GM18858 (cell line): Measurements from ENCODE around the gene RIMBP2.

Experiments used
- ATAC-seq: cut with Tn5 transposase; IDR thresholded peaks from one replicate; pipeline ENCODE4 v1.9.1; 2021; ENCODE audit not compliant: unreplicated experiment

Gene RIMBP2

DNA sequence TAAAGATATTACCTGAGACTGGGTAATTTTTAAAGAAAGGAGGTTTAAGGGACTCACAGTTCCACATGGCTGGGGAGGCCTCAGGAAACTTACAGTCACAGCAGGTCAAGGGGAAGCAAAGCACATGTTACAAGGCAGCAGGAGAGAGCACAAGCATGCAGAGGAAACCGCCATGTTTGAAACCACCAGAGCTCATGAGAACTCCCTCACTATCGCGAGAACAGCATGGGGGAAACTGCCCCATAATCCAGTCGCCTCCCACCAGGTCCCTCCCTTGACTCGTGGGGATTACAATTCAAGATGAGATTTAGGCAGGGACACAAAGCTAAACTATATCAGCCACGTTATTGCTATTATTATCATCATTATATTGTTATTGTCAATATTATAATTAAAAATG is 138.7 kb downstream of the RIMBP2 start:
- no peak for ATAC-seq

DNA sequence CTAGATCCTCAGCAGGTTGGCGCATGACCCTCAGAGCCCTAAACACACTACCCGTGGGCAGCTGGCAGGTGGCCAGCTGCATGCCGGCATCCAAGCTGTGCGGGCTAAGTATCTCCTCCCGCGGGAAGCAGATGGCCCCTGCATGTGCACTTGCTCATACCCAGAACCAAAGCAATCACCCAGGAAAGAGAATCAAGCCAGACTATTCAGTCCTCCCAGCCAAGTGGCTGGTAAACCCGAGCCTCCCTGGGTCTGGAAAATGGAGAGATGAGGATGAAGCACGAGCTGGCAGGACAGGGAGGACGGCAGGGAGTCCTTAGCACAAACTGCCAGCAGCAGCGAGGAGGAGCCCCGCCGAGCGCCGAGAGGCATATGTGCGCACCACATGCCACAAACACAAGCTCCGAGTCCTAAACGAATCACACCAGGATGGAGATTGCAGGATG is 139.7 kb downstream of the RIMBP2 start:
- no peak for ATAC-seq

DNA sequence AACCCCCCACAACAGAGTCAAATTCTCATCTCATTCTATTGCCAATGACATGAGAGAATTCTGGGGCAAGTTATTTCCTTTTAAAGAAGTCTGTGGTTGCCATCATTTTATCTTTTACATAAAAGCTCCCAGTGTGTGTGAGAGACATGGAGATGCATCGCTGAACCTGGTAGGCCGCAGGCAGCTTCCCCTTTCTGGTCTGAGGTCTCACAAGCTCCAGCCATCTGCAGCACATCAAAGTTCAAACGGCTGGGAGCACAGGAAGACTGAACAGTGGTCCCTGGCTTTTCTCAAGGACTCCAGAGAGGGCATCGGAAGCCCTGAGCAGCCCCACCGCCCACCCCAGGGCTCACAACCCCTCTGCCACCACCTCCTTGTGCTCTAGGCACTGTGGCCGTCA is 141.7 kb downstream of the RIMBP2 start:
- ATAC-seq: no peak

DNA sequence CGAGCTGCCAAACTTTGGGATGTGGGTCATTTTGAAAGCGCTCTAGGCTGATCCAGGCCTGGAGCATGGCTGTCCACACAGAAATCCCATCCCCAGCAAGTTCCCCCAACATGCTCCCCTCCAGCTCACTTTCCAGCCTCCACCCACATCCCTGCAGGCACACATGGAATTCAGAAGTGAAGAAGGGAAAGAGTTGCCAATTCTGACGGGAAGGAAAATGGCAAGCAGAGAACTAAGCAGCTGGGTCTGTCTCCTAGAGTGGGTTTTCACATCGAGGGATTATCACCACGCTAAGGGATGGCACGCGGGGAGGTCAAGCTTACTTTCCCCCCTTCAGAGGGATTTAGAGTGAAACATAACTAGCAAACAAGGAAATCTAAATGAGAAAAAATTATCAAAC is 142.3 kb downstream of the RIMBP2 start:
- no peak for ATAC-seq

DNA sequence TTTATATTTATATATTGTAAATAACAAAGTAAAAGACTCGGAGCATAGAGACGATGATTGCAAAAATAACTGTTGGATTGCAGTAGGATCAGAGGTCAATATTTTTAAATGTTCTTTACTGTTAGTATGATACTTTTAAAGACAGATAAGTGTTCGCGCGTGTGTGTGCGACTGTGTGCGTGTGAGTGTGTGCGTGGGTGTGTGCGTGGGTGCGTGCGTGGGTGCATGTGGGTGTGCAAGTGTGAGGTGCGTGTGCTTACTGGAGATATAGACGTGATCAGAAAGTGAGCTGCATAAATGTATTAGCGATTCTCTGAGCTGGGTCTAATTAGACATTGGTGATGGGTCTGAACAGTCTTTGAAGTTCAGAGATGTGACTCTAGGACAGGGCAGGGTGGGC is 142.9 kb downstream of the RIMBP2 start:
- no peak for ATAC-seq

DNA sequence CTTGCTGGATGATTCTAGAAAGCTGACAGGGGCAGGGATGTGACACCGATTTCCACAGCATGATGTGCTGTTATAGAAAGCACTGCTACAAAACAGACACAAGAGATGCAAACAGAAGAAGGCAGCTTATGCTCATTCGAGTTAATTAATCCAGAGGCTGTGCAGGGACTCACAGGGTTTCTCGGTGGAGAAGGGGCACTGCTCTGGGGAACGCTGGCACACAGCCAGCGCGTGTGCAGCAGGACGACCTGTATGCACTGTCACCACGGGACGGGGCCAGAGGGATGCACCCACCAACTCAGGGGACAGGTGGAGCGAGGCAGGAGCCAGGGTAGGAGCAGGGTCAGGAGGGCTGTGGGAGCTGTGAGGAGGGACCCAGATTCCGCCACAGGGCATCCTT is 143.5 kb downstream of the RIMBP2 start:
- ATAC-seq: no peak

DNA sequence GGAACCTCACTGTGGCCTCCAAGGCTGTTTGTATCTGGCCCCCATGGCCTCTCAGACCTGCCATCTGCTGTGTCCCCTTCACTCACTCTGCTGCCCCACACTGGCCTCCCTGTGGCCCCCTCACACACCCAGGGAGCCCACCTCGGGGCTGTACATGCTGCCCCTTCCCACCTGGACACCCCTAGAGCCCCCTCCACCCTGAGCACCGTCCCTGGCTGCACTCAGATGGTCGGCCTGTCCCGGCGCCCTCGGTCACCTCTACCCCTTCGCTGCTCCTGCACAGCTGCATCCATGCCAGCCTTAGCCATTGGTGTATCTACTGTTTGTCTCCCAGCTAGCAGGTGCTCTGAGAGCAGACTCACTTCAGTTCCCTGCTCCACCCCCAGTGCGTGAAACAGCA is 144.4 kb downstream of the RIMBP2 start:
- ATAC-seq: no peak

DNA sequence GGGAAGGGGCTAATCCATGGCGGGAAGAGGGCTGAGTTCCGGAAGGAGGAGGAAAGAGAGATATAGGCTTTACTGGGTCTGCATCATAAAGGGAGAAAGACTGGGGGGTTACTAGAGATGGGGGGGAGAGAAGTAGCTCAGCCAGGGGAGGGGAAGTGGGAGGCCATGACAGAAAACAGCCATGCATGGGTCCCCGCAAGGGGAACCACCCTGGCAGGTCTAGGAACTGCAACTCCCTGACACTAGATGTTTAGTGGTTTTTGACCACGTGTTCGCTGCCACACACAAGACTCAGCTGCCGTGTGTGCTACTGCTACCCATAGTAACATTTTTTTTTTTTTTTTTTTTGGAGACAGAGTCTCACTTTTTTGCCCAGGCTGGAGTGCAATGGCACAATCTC is 145.0 kb downstream of the RIMBP2 start:
- no peak for ATAC-seq

DNA sequence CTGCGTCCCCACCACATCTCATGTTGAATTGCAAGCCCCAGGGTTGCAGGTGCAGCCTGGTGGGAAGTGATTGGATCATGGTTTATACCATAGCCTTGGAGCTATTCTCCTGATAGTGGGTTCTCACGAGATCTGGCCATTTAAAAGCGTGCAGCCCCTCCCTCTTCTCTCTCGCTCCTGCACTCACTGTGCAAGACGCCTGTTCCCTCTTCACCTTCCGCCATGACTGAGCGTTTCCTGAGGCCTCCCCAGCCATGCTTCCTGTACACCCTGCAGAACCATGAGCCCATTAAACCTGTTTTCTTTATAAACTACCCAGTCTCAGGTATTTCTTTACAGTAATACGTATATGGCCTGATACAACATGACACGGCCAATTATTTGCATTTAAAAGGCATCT is 146.6 kb downstream of the RIMBP2 start:
- ATAC-seq: no peak

DNA sequence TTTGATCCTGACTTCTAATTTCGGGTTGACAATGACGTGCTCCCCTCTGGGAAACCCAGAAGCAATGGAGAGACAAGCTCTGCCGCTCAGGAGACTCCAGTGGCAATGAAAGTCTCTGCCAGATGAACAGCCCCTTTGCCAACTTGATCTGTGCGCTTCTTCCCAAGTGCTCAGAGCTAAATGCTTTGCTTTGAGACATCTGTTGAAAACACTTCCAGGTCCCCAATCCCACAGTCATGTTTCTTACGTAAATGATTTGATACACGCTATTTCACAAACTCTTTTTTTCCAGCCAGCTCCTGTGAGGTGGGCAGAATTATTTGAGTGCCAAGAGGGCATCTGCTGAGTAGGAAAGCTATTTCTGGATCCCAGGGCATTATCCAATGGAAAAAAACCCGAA is 147.6 kb downstream of the RIMBP2 start:
- no peak for ATAC-seq

DNA sequence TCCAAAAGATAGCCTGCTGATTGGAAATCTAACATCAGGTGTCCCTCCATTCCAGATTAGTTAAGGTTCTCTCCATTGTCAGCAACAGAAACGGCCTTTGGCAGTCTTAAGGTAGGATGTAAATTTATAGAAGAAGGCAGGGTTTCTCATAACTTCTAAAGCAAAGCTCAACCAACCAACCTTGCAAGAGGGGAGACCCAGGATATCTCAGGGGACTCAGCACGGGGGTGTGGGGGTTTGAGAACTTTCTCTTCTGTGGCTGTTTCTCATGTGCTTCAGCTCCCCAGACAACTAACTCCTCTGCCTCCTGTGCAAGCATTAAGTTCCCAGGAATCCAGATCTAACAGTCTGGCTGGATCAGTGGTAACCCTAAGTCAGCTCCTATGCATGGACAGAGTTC is 148.1 kb downstream of the RIMBP2 start:
- ATAC-seq: no peak

DNA sequence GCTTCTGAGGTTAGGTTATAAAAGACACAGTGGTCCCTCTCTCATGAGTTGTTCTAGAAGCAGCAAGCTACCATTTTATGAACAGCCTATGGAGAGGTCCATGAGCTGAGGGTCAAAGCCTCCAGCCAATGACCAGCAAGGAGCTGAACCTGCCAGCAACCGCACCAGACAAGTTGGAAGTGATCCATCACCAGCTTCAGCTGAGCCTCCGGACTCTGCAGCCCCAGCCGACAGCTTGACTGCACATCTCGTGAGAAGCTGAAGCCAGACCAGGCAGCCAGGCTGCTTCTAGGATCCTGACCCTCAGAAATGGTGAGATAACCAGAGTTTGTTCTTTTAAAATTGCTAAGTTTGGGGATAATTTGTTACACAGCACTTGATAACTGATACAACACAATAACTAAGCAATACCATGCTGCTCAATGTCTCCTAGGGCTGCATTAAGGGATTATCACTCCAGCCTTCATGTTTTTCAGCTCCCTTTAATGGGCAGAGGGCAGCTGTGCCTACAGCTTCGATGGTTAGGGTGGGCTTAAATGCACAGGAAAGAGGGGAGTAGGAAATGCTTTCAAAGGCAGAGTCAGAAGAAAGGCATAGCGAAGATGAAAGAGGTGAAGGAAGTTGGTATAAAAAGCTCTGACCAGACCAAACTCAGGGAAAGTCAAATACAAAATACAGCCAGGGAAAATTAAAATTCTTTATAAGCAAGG is 149.5 kb downstream of the RIMBP2 start:
- ATAC-seq: no peak

DNA sequence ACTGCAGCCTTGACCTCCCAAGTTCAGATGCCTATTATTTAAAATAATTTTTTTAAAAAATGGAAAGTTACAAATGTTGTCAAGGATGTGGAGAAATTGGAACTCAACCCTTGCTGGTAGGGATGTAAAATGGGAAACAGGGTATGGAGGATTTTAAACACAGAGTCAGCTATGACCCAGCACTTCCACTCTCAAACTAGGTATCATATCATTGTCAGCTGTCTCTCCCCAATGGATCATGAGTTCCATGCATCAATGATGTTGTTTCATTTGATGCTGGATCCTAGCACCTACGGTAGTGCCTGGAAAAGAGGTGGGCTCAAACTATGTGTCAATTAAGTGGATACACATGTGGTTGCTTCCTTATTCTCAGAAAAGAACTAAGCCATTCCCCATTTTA is 150.9 kb downstream of the RIMBP2 start:
- no peak for ATAC-seq

DNA sequence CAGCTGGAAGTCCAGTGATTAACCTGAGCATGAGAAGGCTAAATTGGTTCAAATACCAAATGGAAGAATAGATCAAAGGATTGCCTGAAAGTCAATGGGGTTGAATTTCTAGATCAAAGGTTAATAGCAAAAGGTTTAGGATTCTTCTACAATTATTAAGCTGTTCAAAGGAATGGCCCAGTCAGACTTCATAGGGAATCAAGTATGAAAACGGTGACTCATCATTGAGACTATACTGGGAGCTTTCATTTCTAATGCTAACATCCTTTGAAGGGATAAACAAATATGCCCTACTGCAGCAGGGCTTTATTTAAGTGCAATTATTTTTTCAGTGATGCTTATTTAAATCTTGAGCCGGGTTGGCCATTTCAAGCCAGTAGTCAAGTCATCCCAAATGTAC is 152.8 kb downstream of the RIMBP2 start:
- no peak for ATAC-seq

DNA sequence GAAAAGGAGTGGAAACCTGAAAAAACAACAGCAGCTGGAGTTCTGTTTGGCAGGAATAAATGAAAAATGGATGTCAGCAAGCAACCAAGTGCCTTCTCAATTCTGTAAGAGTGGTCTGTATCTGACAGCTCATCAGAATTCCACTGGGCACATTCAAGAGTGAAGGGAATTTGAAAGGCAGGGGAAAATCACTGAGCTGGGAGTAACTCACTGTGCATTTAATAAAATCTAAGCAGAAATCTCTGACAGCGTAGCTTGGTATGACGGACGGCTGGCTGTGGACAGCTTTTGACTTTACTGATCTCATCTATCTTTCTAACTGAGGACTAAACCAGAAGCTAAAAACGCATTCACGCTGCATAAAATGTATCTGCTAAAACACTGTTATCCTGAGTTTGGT is 153.4 kb downstream of the RIMBP2 start:
- ATAC-seq: no peak

DNA sequence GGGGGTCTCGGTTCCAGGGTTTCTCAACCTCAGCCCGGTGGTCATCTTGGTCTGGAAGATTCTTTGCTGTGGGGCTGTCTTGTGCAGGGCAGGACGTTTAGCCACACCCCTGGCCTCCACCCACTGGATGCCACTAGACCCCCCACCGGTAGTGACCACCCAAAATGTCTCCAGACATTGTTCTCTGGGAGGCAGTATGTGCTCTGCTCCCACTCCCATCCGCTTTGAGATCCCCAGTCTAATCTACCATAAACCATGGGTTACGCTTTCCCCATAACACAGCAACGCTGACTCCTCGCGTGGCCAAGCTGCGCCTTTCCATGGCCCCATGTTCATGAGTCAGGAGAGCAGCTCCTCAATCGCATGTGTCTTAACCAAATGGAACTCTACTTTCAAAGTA is 155.8 kb downstream of the RIMBP2 start:
- no peak for ATAC-seq

DNA sequence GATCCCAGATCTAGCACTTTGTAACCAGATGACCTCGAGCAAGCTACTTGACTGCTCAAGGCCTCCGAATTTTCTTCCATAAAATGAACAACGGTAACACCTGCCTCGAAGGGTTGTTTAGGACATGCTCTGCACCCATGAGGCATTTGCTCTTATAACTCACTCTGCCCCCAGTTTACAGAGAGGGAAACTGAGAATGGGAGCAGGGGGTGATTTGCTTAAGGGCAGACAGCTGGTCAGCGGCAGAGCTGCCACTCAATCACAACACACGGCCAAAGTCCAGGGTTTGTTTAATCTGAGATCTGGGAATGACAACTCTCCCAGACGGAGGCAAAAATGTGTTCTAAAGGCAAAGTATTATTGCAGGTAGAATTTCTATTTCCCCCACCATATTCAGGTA is 156.3 kb downstream of the RIMBP2 start:
- ATAC-seq: no peak

DNA sequence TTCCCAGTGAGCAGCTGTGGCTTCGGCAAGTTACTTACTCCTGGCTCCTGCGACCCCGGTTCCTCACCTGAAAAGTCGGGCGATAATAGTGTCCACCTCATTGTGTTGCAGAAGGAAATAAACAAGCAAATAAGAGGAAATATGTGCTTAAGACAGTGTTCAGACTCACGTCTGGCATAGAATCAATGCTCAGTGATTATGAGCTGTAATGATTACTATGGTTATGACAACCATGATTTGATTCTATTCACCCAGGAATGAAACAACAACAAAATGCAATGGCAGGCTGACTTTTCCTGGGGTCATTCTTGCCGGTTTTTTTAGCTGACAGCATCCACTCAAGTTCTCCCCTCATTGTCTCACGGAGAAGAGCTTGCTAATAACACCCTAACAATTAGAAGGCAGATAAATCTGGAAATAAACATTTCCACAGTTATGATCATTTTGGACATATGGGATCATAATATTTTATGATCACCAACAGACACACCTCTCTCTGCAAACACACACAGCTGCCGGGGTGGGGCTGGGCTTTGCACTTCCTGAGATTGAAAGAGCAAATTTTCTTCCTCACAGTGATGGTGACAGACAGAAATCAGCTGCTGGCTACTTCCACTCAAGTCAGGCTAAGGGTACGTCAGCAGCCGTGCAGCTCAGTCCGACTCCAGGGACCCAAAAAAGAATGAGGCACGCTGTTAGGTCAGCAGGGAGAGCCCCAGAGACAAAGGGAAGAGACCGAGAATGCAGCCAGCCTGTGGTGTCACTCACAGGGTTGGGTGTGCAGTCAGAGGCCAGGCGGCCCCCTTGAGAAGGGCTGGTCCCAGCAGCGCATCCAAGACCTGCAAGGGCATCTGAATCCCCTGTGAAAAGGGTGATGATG is 158.0 kb downstream of the RIMBP2 start:
- no peak for ATAC-seq

DNA sequence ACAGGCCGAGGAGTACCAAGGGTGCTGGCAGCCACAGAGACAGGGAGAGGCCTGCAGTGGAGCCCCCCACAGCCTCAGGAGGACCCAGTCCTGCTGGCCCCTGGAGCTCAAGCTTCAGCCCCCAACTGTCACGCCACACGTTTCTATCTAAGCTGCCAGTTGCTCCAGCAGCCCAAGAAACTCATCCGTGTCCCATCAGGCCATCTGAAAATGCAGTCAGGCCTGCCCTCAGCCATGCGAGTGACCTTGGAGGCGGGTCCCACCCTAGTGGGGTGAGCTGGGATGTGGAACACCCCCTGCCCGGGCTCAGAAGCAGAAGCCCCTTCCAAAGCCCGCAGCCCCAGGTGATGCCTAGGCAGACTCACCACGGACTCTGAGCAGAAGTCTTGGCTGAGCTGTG is 158.9 kb downstream of the RIMBP2 start:
- no peak for ATAC-seq

DNA sequence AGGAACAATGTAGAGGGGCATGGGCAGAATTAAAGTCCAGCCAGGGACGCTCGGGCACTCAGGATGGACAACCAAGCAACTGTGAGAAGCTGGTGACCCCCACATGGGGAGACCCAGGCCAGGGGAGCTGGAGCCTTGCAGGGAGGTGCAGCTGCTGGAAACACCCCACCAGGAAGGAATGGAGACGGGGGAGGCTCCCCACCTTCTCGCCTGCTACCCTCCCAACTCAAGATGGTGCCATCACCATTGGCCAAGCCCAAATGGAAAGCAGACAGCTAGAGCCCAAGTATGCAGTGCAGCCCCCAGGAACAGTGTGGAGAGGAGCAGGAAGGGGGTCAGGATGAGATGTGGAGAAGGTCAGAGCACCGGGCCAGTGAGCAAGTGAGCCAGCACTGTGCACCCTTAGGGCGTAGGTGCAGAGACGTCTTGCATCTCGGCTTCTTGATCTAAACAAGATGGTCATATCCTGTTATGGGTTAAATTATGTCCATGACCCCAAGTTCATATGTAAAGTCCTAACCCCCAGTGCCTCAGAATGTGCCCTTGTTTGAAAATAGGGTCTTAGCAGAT is 159.5 kb downstream of the RIMBP2 start:
- no peak for ATAC-seq

DNA sequence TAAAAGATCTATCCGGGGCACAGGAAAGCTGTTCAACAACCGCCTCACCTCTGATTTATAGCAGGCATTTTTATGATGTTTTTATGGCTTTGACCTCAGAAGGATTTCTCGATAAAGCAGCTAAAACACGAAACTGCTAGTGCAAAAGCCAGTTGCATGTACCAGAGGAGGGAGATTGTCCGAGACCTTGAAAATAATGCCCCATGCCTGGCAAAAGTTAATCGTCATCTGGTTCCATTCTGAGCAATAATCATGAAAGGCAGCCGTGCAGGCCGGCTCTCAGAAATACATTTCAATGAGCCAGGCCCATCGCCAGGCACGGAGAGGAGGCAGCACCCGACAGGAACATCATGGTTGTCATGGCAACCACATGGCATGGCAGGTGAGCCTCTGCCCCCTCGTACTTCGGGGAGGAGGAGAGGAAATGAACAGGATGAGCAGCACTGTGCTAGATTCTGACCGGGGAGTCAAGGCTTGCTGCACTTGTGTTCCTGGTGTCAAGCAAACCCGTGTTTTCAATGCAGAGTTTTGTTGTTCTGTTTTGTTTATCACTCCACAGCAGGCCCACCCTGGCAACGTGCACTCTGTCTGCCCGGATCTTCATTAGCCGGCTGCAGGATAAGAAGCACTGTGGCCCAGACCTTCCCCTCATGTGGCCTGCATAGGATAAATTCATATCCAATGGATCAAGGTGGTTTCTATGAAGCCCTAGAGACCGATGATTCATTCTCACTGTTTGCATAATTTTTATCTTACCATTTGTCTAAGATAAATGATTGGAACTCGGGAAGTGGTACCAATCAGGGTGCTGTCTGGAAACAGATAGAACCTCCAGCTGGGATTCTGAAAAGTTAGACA is 160.2 kb downstream of the RIMBP2 start:
- ATAC-seq: no peak
